GM21423 (cell line): Measurements from ENCODE around the gene PLPP2.
"Not testable (repeated sequence)": the region's sequence is repeated elsewhere in the genome, so short reads cannot be mapped to it uniquely, and the experiment has no call there.

Source experiments
- ATAC-seq: cut with Tn5 transposase; IDR thresholded peaks from one replicate; pipeline ENCODE4 v1.9.1; 2021; ENCODE audit warnings: mild to moderate bottlenecking, moderate library complexity; ENCODE audit not compliant: unreplicated experiment

Gene PLPP2

DNA sequence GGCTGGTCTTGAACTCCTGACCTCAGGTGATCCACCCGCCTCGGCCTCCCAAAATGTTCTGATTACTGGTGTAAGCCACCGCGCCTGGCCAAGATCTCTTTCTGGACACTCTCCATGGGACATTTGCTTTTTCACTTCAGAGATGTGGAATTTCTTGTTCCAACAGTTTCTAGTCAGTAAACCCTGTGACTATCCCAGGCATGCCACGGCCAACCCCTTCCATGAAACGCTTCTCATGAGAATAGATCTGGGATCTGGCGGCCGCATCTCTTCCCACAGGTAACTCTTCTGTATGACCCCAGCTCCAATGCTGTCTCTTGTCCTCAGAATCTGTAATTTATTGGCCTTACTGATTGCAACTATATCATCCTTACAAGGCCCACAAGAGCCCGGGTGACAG lies 16.2 kb downstream of the PLPP2 start:
- ATAC-seq: no peak

DNA sequence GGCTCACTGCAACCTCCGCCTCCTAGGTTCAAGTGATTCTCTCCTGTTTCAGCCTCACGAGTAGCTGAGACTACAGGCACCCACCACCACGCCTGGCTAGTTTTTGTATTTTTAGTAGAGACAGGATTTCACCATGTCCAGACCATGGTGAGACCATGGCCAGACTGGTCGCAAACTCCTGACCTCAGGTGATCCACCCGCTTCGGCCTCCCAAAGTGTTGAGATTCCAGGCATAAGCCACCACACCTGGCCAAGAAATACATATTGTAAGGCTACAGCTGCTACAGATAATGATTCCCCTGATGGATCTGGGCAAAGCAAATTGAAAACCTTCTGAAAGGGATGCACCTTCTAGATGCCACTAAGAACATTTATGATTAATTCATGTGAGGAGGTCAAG lies 17.8 kb downstream of the PLPP2 start:
- no peak for ATAC-seq

DNA sequence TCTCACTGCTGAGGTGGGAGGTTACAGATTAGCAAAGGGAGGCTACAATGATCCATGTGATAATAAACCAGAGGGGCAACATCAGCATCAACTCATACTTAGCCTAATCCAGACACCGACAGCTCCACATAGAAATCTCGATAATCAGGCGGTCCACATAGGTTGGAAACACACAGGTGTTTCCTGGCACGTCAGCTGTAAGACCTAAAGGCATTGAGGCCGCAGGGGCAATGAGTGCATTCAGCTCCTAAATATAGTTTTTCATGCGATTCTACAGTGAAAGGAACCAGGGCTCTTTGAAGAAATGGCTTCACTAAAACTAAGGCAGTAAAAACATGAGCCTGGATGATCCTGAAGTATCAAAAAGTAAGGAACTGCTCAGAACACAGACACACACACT lies 19.3 kb downstream of the PLPP2 start:
- no peak for ATAC-seq

DNA sequence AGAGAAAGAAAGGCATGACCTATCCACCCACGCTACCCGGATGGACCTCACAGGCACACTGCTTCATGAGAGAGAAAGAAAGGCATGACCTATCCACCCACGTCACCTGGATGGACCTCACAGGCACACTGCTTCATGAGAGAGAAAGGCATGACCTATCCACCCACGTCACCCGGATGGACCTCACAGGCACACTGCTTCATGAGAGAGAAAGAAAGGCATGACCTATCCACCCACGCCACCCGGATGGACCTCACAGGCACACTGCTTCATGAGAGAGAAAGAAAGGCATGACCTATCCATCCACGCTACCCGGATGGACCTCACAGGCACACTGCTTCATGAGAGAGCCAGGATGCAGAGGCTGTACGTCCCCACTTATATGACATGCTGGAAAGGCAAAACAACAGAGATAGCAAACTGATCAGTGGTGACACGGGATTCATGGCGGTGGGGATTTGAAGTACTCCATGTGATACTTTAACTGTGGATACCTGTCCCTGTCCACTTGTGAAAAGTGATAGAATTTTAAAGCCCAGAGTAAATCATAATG lies 20.4 kb downstream of the PLPP2 start:
- not testable (repeated sequence) for ATAC-seq

DNA sequence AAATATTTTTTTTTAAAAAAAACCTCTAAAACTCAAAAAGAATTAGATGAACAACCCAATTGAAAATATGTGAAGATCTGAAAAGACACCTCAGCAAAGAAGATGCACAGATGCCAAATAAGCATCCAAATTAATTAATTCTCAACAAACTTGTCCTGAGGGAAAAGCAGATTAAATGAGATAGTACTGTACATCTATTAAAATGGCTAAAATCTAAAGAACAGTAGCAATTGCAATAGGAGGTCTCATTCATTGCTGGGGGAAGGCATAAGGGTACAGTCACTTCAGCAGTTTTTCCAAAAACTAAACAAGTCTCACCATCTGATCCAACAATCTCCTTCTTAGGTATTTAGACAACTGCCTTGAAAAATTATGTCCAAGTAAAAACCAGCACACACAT lies 22.0 kb downstream of the PLPP2 start:
- no peak for ATAC-seq

DNA sequence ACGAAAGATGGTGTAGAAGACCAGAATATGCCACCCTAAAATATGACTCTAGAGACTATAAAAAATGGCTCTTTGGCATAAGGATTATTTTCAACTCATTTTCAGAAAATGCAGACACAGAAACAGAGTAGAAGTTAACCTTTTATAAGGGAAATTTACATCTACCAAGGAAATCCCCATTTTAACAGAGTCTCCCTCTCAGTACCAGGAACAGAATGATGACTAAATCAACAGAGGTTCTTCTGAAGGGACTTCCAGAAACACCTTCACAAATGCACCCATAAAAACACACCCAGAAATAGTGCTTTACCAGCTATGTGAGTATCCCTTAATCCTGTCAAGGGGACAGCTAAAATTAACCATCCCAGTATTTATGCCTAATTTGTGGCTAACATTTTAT lies 29.1 kb downstream of the PLPP2 start:
- ATAC-seq: no peak

DNA sequence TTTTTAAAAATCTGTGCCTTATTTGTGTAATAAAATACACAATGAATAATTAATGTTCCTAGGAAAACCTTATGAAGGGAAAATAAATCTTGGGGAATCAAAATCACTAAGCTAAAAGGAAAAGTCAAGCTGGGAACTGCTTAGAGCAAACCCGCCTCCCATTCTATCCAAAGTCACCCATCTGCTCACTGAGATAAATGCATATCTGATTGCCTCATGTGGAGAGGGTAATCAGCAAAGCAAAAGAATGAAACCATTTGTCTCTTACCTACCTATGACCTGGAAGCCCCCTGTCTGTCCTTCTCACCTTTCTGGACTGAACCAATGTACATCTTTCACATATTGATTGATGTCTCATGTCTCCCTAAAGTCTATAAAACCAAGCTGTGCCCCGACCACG lies 34.4 kb downstream of the PLPP2 start:
- ATAC-seq: not testable (repeated sequence)

DNA sequence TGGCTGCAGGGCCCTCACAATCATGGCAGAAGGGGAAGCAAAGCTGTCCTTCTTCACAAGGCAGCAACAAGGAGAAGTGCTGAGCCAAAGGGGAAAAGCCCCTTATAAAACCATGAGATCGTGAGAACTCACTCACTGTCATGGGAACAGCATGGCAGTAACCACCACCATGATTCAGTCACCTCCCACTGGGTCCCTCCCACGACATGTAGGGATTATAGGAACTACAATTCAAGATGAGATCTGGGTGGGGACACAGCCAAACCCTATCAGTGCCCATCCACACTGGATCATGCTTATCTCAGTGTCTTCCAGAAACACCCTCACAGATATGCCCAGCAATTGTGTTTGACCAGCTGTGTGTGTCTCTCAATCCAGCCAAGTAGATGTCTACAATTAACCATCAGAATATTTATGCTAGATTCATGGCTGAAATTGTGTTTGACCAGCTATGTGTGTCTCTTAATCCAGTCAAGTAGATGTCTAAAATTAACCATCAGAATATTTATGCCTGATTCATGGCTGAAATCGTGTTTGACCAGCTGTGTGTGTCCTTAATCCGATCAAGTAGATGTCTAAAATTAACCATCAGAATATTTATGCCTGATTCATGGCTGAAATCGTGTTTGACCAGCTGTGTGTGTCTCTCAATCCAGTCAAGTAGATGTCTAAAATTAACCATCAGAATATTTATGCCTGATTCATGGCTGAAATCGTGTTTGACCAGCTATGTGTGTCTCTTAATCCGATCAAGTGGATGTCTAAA lies 38.6 kb downstream of the PLPP2 start:
- not testable (repeated sequence) for ATAC-seq

DNA sequence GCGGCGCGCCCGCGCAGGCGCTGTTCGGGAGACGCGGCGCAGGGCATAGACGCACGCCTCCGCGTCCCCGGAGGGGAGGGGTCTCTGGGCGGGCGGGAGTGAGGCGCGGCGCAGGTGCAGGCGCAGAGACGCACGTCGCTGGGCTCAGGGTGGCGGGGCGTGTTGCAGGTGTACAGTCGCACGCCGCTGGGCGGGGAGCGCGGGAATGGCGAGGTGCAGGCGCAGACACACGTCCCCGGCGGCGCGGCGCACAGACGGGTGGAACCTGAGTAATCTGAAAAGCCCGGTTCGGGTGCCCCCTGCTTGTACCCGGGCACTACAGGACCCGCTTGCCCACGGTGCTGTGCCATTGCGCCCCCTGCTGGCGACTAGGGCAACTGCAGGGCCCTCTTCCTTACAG lies 44.7 kb downstream of the PLPP2 start:
- no peak for ATAC-seq

DNA sequence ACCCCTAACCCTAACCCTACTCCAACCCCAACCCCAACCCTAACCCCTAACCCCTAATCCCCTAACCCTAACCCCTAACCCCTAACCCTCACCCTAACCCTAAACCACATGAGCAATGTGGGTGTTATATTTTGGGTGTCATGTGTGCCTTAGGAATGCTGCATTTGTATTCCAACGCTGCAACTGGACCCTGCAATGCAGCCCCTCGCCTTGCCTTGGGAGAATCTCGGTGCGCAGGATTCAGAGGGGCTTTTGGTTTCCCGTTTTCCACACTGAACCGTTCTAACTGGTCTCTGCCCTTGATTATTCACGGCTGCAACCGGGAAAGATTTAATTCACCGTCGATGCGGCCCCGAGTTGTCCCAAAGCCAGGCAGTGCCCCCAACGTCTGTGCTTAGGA lies 45.3 kb downstream of the PLPP2 start:
- not testable (repeated sequence) for ATAC-seq

DNA sequence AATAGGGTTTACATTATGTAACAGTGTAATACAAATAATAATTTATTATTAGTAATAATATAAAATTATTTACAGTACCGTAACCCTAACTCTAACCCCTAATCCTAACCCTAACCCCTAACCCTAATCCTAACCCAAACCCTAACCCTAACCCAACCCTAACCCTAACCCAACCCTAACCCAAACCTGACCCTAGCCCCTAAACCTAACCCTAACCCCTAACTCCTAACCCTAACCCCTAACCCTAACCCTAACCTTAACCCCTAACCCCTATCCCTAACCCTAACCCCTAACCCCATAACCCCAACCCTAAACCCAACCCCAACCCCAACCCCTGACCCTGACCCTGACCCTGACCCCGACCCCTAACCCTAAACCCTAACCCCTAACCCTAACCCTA lies 45.7 kb downstream of the PLPP2 start:
- ATAC-seq: no peak
